GM18867 (cell line): ENCODE measurements around the gene TAPT1.
"Not testable (repeated sequence)": the region's sequence is repeated elsewhere in the genome, so short reads cannot be mapped to it uniquely, and the experiment has no call there.

Source experiments
- ATAC-seq: cut with Tn5 transposase; IDR thresholded peaks from one replicate; pipeline ENCODE4 v1.9.1; 2021; ENCODE audit warnings: mild to moderate bottlenecking, moderate library complexity; ENCODE audit not compliant: unreplicated experiment

TAPT1 gene

DNA sequence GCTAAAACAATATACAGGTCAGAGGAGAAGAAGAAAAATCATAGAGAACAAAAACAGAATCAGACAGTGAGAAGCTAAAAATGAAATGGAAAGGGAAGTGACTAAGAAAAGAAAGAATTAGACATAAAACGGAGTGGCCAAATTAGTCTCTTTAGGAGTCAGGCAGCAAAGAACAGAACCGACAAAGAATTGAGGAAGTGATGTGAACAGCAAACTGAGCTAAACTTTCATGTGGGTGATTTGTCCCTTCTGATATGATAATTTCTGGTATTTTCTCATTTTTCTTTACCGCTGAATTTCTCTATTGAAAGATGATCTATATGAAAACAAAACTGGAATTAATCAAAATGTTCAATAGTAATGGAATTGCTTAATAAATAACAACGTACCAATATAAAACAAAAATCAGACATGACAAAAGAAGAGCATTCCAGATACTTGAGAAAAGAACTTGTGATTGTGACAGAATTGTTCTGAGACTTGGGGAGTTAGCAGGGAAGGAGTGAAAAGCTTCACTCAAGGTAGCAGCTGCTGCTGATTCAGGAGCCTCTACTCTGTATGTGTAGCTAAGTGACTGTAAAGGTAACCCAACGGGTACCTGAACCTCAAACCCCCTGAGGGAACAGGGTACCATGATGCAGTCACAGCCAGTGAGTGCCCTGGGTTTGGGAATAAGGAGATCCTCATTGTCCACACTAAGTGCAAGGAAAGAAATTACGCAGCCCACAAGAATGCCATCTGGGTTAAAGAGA, 8.8 kb downstream of the TAPT1 start:
- ATAC-seq = peak; percentile 88

DNA sequence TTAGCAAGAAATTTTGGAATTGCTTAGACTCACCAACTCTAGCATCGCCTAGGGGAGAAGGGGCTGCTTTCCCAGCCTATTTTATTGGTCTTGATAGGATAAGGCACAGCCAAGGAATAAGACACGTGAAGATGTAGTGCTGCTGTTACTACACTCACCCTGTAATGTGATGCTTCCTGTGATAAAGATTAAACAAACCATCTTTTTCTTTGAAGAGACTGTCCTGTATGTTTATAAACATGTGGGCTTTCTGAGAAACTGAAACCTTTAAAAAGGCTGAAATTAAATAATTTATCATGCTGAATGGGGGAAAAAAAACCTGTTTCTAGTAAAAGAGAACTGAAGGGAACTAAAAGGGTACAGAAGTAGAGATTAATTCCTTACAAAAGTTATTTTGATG, 13.2 kb downstream of the TAPT1 start:
- ATAC-seq = no peak

DNA sequence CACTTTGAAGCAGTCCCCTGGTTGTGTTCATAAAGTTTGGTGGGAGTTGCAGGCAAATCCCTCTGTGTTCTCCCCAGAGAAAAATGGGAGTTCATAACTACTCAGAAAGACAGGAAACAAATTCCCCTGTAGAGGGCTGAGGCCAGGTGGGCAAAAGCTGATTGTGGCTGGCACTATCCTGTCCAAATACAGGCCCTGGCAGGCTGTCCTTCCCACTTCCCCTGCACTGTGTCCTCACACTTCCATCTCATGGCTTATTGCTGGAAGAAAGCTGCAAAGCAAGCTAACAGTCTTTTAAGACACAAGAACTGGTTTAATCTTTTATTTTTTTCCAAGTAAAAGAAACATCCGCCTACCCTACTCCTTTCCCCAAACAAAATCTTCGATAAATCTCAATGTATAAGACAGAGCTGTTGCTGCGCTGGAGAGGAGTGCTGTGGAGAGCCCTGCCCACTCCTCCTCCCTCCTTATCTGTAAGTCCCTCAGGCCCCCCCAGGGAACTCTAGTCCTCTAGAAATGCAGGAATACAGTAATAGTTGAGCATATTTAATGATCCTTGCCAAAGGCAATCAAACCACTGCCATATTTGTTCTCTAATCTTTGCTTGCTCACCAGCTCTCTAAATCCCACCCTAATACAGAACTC, 14.0 kb downstream of the TAPT1 start:
- ATAC-seq = no peak

DNA sequence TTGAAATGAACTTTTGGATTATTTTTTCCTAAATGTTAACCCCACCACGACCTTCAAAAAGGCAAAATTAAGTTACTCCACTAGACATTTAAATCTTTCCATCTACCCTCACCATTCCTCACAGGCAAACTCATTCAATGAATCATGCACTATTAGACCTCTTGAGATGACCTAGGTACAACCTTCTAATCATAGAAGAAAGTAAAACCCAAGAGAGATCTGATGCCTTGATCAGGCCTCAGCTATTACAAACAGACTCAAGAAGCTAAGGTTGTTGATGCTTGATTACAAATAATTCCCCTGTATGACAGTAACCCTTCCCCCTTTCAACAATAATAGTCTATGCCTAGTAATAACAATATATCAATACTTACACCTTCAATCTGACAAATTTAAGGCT, 18.9 kb downstream of the TAPT1 start:
- no peak for ATAC-seq

DNA sequence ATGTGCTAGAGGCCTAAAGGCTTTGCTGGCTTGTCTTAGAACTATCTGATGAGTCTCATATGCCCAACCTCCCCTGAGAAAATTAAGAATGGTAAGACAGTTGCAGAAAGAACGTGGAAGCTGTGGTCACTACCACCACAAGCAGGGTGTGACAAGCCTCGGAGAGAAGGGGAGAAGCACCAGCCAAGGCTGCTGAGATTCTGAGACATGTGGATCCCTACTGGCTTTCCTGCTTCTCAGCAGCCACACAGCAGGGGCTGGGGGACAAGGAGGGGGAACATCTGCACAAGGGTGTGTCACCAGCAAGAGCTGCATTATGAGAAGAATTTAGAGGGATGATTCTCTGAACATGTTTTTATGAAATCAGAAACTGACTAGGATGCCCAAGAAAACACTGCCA, 19.4 kb downstream of the TAPT1 start:
- ATAC-seq = no peak

DNA sequence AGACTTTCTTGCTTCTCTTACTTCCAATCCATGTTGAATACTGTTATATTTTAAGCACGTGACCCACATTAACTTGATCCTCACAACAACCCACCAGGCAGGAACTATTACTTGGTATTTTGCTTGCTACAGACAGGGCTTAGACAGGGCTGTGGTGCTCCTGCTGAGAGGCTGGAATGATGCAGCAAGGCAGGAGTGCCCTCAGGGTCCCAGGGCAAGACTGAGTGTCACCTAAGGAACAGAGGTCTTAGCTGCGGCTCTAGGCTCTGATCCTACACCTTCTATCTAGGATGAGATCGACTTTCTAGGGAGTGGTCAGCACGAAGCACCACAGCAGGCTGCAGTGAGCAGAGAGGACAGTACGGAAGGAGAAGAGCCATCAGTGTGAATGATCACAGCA, 20.0 kb downstream of the TAPT1 start:
- no peak for ATAC-seq

DNA sequence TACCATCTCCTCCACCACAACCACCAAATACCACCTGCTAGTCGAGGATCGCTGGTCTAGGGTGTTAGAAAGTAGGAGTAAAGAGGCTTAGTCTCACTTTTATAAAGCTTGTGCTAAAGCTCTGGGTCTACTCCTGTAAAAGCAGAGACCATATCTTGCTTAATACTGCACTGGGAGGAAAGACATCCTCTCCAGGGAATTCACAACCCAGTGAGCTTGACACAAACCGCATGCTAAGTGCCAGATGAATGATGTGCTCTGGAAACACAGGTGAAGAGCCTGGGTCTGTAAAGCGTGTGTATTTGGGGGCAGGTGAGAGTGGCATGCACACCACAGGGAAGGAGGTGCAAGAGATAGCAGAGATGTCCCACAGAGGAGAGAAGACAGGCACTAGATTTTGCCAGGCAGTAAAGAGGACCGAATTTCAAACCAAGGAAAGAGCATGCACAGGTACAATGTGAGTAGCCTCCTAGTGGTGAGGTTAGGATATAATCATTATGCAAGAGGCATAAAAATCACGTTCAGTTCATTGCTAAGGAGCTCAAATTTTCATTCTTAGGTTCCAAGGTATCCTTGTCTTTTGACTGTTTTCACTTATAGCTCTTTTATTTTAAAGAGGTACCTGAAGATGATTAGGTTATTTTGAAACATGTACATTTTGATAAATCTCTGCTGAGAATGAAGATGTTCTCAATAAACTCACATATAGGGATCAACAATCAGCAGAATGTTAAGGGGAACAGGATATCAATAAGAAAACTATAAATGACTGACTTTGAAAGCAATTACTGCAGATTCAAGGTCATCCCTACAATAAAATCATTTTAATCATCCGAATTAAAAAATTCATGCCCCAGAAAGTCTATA, 20.7 kb downstream of the TAPT1 start:
- peak; percentile 94 for ATAC-seq

DNA sequence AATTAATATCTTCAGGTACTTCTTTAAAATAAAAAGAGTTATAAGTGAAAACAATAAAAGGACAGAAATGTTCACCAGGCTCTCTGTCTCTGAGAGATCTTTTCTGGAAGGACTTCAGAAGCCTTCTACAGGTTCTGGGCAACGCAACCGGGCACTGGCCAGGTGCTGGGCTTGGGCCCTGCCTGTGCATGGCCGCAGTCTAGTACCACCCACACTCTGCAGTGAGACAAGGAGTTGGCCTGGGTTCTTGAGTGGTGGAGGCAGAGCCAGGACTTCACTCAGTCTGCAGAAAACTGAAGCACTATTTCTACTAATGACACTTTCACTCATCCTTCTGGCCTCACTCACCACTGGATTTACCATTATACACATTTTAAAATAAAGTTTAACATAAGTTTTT, 21.8 kb downstream of the TAPT1 start:
- ATAC-seq = no peak

DNA sequence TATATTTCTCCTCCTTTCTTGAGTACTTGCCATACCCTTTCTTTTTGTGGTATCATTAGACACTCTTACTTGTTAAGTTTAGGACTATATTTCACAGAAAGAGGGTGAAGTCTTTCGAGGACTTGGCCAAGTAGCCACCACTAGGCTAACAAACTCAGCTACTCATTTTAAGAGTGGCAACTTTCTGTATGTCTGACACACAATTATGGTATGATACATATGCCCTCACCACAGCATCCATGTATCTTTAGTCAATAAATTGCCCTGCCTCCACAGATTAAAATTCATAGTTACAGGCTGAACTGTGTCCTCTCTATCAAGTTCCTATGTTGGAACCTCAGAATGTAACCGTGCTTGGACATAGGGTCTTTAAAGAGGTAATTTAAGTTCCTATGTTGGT, 23.2 kb downstream of the TAPT1 start:
- no peak for ATAC-seq

DNA sequence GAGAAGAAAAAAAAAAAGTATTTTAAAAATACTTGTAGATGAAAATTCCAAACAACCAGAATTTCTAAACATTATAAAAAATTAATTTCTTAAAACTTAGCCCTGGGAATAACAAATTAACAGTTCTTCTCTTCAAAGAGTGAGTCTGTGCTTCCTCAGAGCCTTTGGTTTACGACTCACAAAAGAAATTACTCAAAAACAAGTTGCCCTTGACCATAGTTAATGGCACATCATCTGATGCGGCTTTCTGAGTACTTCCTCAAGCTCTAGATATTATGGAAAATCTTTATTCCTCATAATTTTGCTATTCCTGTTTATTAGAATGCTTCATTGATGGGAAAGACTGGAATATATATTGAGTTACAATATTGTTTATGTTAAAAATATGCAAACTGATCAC, 23.7 kb downstream of the TAPT1 start:
- no peak for ATAC-seq

DNA sequence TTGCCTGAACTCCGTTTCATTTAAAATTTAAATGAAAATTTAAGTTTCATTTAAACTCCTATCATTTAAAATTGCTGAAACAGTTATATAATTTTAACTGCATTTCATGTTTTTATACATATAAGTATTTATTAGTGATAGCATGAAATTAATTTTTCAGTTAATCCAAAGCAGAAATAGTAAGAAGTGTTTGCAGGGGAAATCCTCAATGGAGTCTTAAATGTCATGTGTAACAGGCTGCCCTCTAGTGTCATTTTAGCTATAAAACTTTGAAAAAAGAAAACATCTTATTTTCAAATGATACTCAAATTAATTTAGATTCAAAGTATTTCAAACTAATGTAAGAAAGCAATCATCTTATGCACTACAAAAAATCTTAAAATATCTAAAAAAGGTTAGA, 27.2 kb downstream of the TAPT1 start:
- ATAC-seq = no peak

DNA sequence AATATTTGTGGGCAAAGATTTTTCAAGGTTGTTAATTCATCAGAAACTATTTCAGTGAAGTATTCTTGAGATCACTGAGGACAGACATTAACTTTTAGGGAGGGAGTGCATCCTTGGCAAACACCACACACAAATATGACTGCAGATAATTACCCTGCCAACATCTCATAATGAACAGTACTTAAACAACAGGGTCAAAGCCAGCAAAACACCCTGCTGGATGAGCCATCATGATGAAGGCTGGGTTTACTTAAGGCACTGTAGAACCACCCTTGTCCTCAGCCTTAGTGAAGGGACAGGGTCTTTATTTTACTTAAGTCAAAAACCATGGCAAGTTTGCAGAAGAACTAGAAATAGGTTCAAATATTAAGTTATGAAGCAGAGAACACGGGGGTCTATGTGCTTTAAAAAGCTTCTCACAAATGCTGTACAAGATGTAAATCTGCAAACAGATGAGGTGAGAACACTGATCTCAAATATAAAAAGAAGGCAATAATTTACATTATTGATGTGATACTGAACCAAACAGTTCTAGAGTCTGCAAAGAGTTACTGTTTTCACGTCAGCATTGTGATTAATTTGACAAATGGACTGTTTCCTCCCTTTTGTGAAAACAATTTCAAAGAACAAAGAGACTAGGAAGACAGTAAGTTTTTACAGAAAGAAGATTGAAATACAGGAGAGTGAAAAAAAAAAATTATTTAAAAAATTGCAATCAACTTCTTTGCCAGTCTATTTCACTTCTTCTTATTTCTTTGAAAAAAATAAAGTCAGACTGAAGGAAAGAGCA, 28.2 kb downstream of the TAPT1 start:
- ATAC-seq = no peak

DNA sequence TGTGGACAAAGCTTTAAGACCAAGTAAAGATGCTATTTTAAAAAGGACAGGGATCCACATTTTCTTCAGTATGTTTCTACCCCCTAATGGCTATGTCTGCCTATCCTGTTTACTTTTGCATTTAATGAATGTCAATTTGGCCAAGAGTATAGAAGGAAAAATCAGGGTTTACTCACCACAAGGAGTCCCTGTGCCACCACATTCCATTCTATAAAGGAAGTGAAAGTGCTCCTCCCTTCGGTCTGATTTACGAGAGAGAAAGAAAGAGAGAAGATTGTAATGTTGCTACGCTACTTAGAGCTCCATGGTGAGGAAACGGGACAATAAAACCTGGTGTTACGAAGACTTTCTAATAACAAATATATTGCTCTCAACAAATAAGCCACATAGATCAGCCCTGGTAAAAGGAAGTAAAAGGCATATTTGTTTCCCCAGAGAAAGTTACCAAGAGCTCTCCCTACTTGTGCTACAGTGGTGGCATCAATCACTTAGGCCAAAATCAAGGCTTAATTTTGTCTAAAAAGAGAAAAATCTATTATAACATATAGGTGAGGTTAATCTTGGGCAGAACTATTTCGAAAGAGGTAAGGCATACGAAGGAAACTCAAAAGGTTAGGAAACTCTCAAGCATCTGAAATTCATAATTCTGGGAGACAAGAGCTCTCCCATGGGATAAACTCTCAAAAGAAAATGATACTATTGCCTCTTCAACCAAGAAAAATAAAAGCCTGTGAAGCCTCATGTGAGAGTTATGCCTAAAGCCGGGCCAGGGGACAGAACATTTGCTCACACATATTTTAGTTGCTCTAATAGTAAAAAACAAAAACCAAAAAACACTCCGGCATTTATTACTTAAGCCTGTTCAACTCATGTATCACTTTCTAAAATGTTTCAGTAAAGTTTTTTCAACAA, 29.5 kb downstream of the TAPT1 start:
- ATAC-seq = no peak

DNA sequence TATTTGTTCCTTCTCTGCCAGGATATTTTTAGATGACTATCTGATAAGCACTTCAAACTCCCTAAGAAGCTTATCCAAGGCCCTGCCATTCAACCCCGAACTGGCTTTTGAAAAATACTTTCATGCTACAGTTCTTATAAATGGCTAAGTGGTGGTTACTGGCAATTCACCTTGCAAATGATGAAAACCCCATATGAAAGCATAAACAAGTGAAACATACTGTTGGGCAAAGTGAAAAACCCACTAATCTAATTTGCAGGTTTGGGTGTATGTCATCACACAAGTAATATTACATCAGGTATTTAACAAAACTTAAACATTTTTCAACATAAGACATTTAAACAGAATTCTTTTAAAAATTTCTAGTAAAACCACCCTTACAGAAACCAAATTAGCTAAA, 31.1 kb downstream of the TAPT1 start:
- ATAC-seq = no peak

DNA sequence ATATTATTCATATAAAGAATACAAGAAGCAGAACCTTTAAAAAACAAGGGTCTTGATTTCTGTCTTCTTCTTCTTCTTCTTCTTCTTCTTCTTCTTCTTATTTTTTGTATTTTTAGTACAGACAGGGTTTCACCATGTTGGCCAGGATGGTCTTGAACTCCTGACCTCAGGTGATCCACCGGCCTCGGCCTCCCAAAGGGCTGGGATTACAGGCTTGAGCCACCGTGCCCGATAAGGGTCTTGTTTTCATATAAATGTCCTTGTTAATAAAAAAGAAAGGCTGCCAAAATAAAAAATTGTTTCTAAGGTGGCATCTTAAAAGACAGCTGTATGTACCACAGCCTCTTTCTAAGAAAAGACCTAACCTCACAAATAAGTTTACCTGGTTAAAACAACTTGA, 31.5 kb downstream of the TAPT1 start:
- not testable (repeated sequence) for ATAC-seq

DNA sequence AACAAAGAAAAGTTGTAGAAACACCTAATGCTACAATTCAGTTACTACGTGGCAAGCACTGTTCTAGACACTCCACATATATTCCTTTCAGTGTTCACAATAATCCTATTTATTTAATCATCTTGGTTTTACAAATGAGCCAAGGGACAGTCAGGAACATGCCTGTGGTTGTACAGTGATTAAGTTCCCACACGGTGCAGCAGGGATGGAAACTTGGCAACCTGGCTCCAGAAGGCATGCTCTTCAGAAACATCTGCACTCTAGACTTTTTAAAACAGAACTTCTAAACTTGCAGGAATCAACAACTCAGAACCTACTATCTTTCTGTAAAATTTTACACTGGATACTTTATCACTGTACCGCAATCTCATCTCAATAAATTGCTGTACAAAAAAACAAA, 32.1 kb downstream of the TAPT1 start:
- no peak for ATAC-seq

DNA sequence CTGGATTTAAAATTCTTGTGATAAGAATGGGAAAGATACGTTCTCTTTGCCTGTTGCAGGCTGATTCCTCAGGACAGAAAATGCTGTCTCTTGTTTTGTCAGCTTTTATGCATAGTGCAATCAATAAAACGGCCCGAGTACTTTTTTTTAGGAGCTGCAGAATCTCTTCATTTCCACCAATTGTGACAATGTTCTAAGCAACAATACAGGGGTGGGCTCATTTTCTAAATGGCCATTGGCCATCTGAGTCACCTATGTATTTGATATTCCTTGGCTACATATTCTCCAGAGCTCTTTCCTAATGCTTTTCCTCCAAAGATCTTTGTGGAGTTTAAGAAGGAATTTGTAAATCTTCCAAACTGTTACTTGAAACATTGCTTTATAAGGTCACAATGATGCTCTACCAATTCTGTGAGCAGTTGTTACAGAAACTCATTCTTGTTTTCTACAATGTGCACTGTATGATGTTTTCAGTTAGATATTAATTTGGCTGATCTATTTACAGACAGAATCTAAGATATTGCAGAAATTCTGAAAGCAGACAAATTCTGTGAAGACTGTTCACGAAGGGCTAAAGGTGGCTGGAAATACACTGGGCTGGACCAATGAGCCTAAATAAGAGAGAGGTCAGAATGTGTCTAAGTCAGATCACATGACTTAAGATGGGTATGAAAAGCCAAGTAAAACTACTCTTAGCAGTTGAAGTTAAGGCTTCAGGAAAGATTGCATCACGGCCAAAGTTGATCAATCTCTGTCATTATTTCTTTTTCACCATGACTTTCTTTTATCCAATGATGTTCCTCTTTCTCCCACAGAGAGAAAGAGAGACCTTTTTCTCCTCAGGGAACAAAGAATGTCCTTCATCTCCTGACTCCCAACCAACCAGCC, 33.4 kb downstream of the TAPT1 start:
- no peak for ATAC-seq

DNA sequence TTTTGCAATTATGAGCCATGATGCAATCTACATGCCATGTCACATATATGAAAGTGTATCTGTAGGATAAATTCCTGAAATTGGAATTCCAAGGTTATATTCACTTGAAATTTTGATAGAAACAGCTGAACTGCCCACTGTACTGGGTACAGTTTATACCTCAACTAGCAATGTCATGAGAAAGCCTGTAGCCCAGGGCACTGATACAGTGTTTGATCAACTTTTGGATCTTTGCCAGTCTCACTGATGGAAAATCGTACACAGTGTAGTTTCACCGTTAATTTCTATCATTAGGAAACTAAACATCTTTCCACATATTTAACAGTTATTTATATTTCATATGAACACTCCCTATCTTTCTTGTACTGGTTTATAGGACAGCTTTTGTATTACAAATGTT, 34.2 kb downstream of the TAPT1 start:
- ATAC-seq = no peak

DNA sequence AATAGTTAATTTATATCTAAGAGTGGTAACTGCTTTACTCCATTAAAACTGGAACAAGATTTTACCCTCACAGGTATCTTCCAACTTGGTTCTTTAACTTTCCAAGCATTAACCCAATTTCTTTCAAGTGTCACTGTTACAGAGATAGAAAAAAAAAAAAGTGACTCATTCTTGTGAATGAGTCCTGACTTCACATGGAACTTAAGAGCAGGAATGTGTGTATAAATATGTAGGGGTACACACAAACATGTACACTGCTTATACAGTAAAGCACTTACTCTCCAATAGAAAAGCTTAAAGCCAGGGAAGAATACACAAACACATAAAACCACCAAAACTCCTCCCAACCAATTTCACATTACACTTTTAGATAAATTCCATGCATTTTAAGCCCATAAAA, 38.8 kb downstream of the TAPT1 start:
- no peak for ATAC-seq
